Body of pancreas (tissue), 4 donors: ENCODE measurements around the gene KCND3.

Source experiments
- POLR2A ChIP-seq, 3 donors: fragments of 450-650 bp; IDR thresholded peaks; one replicate each; pipeline ENCODE4 v1.6.1; 2016; ENCODE audit warnings: antibody characterized with exemption in 3 of 3, mild to moderate bottlenecking in 2 of 3
- TF ChIP-seq, protein P1 (sequence below), 7 experiments: fragments of 450-650 bp in 4 of 7; fragments of 200-600 bp in 3 of 7; sonication (generic) in 3 of 7; IDR thresholded peaks; one replicate each; pipeline ENCODE4 v1.5.1; 2016 to 2019; ENCODE audit warnings: antibody characterized with exemption in 7 of 7

- TF ChIP-seq, protein P1, sequence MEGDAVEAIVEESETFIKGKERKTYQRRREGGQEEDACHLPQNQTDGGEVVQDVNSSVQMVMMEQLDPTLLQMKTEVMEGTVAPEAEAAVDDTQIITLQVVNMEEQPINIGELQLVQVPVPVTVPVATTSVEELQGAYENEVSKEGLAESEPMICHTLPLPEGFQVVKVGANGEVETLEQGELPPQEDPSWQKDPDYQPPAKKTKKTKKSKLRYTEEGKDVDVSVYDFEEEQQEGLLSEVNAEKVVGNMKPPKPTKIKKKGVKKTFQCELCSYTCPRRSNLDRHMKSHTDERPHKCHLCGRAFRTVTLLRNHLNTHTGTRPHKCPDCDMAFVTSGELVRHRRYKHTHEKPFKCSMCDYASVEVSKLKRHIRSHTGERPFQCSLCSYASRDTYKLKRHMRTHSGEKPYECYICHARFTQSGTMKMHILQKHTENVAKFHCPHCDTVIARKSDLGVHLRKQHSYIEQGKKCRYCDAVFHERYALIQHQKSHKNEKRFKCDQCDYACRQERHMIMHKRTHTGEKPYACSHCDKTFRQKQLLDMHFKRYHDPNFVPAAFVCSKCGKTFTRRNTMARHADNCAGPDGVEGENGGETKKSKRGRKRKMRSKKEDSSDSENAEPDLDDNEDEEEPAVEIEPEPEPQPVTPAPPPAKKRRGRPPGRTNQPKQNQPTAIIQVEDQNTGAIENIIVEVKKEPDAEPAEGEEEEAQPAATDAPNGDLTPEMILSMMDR (IDR thresholded peaks at IDR 0.05) = no peak
- no peak for TF ChIP-seq POLR2A (IDR thresholded peaks at IDR 0.05)
Observed at GRCh38 chr1:111814642-111815041, 174.8 kb downstream of the KCND3 start.
